ENCODE results near the gene SCGB3A2.

GRCh38 chr5:147844846-147845245 is 33.7 kb upstream of the SCGB3A2 start:
- TF ChIP-seq CTCF (IDR thresholded peaks at IDR 0.05): no peak
- no peak for TF ChIP-seq SIN3A (IDR thresholded peaks at IDR 0.05; ENCODE audit: borderline replicate concordance, insufficient read depth, low read depth, low read length)
